SK-N-SH (cell line): ENCODE results near the gene RPGRIP1L. TPM values are rescaled to one million over a fixed set of nuclear protein-coding genes. Genes with fewer than 3 reads are reported as not detected.

ENCODE experiments used
- CTCF ChIA-PET: fragments of 300-600, 350-600 bp; formaldehyde crosslinking; extraction: SDS; loops from one replicate; lab custom pipeline; 2021; lab: Yijun Ruan, JAX
- POLR2A ChIA-PET: fragments of 350-600 bp; sonication (Branson Sonifier 250); formaldehyde crosslinking; extraction: SDS; loops from one replicate; lab custom pipeline; 2020; ENCODE audit warnings: antibody characterized with exemption, inconsistent platforms; lab: Yijun Ruan, JAX
- DNase-seq: peaks from one replicate; pipeline ENCODE4 v3.0.0; 2012
- H2AFZ ChIP-seq: fragments of 200-600 bp; sonication (generic); 2 replicates; pipeline ENCODE4 v1.8.1; 2016; ENCODE audit warnings: antibody characterized with exemption, mild to moderate bottlenecking, low read depth
- H3F3A ChIP-seq: fragments of 200-600 bp; sonication (generic); replicated peaks from 2 replicates; pipeline ENCODE3; 2016; ENCODE audit warnings: antibody characterized with exemption, mild to moderate bottlenecking; ENCODE audit not compliant: insufficient read depth
- H3K27ac ChIP-seq, 2 experiments: fragments of 200-500 bp in 1 of 2; fragments of 200-600 bp in 1 of 2; sonication (Bioruptor generic) in 1 of 2; sonication (generic), shearing (Covaris generic) in 1 of 2; 2 replicates each; pipeline versions ENCODE4 v1.5.1 to v1.6.1; 2014 to 2016; ENCODE audit warnings: low read depth in 2 of 2, inconsistent platforms in 1 of 2, low read length in 1 of 2, mild to moderate bottlenecking in 1 of 2, mixed read lengths in 1 of 2
- H3K27me3 ChIP-seq: fragments of 200-600 bp; sonication (generic), shearing (Covaris generic); 2 replicates; pipeline ENCODE4 v1.6.1; 2016; ENCODE audit warnings: mixed run types; ENCODE audit not compliant: insufficient read depth
- H3K36me3 ChIP-seq, 2 experiments: fragments of 200-500 bp in 1 of 2; fragments of 200-600 bp in 1 of 2; sonication (Bioruptor generic) in 1 of 2; sonication (generic) in 1 of 2; replicated peaks in 1 of 2; 2 replicates each; pipeline versions ENCODE3 to v1.5.1; 2014 to 2016; ENCODE audit warnings: low read length in 1 of 2, mild to moderate bottlenecking in 1 of 2; ENCODE audit not compliant: insufficient read depth in 2 of 2, control insufficient read depth in 1 of 2
- H3K4me1 ChIP-seq, 2 experiments: fragments of 200-500 bp in 1 of 2; fragments of 200-600 bp in 1 of 2; sonication (Bioruptor generic) in 1 of 2; sonication (generic), shearing (Covaris generic) in 1 of 2; 2 replicates each; pipeline versions ENCODE4 v1.5.1 to v1.6.1; 2014 to 2016; ENCODE audit warnings: low read depth in 1 of 2, low read length in 1 of 2, mixed run types in 1 of 2; ENCODE audit not compliant: insufficient read depth in 2 of 2, control insufficient read depth in 1 of 2
- H3K4me2 ChIP-seq: fragments of 200-600 bp; sonication (generic), shearing (Covaris generic); 2 replicates; pipeline ENCODE4 v1.6.1; 2017; ENCODE audit warnings: mixed run types
- H3K4me3 ChIP-seq, 2 experiments: fragments of 200-500 bp in 1 of 2; fragments of 200-600 bp in 1 of 2; sonication (Bioruptor generic) in 1 of 2; sonication (generic), shearing (Covaris generic) in 1 of 2; 2 replicates each; pipeline versions ENCODE4 v1.5.1 to v1.8.1; 2014 to 2016; ENCODE audit warnings: low read depth in 2 of 2, inconsistent platforms in 1 of 2, low read length in 1 of 2, mild to moderate bottlenecking in 1 of 2, mixed read lengths in 1 of 2, moderate library complexity in 1 of 2
- H3K79me2 ChIP-seq: fragments of 200-600 bp; sonication (generic); 2 replicates; pipeline ENCODE4 v1.8.1; 2017; ENCODE audit warnings: mild to moderate bottlenecking; ENCODE audit not compliant: insufficient read depth
- H3K9ac ChIP-seq: fragments of 200-600 bp; sonication (generic); 2 replicates; pipeline ENCODE4 v1.6.1; 2017; ENCODE audit warnings: mixed run types
- H3K9me2 ChIP-seq: fragments of 200-600 bp; sonication (generic); 2 replicates; pipeline ENCODE4 v1.6.1; 2017; ENCODE audit warnings: mixed run types
- H3K9me3 ChIP-seq: fragments of 200-600 bp; sonication (generic); 2 replicates; pipeline ENCODE4 v1.6.1; 2017; ENCODE audit warnings: mixed run types, mild to moderate bottlenecking, moderate library complexity
- H4K20me1 ChIP-seq: fragments of 200-600 bp; sonication (generic); 2 replicates; pipeline ENCODE4 v1.6.1; 2017; ENCODE audit warnings: mild to moderate bottlenecking, mixed run types; ENCODE audit not compliant: insufficient read depth
- CHD2 ChIP-seq: fragments of 150-350 bp; IDR thresholded peaks from 2 replicates; pipeline ENCODE4 v1.6.1; 2018; ENCODE audit warnings: low read length; ENCODE audit not compliant: partially characterized antibody
- FOXJ3 ChIP-seq: sonication (generic); formaldehyde crosslinking; IDR thresholded peaks from 2 replicates; pipeline ENCODE4 v1.5.1; 2020; ENCODE audit warnings: mild to moderate bottlenecking, missing genetic modification reagents
- GABPA ChIP-seq: IDR thresholded peaks from 2 replicates; pipeline ENCODE4 v1.4.0; 2012; ENCODE audit warnings: low read depth, mild to moderate bottlenecking
- JUND ChIP-seq: IDR thresholded peaks from 2 replicates; pipeline ENCODE4 v1.4.0; 2012
- MEF2A ChIP-seq: IDR thresholded peaks from 2 replicates; pipeline ENCODE4 v1.4.0; 2012; ENCODE audit warnings: low read depth, borderline replicate concordance
- MXI1 ChIP-seq: IDR thresholded peaks from 2 replicates; pipeline ENCODE4 v1.6.1; 2012; ENCODE audit warnings: mild to moderate bottlenecking, low read depth, low read length, improper control_type of control experiment
- NFIC ChIP-seq: IDR thresholded peaks from 2 replicates; pipeline ENCODE4 v1.4.0; 2012; ENCODE audit warnings: borderline replicate concordance
- NRF1 ChIP-seq: IDR thresholded peaks from 2 replicates; pipeline ENCODE4 v1.6.1; 2012; ENCODE audit warnings: low read depth, mild to moderate bottlenecking, low read length
- POLR2AphosphoS5 ChIP-seq: IDR thresholded peaks from 2 replicates; pipeline ENCODE4 v1.6.1; 2012; ENCODE audit warnings: low read depth, low read length
- RAD21 ChIP-seq: IDR thresholded peaks from 2 replicates; pipeline ENCODE4 v1.6.1; 2012; ENCODE audit warnings: mild to moderate bottlenecking, low read length
- RCOR1 ChIP-seq: fragments of 150-350 bp; IDR thresholded peaks from 2 replicates; pipeline ENCODE4 v1.6.1; 2017; ENCODE audit warnings: antibody characterized with exemption, low read length
- RFX5 ChIP-seq: IDR thresholded peaks from 2 replicates; pipeline ENCODE4 v1.6.1; 2012; ENCODE audit warnings: mild to moderate bottlenecking, improper control_type of control experiment, low read length
- SIN3A ChIP-seq: IDR thresholded peaks from 2 replicates; pipeline ENCODE4 v1.6.1; 2012; ENCODE audit warnings: low read depth, mild to moderate bottlenecking, low read length, moderate library complexity, borderline replicate concordance
- TEAD4 ChIP-seq: IDR thresholded peaks from 2 replicates; pipeline ENCODE4 v1.4.0; 2012; ENCODE audit warnings: mild to moderate bottlenecking, borderline replicate concordance; ENCODE audit not compliant: insufficient read depth
- WGBS: methylation state at CpG from one replicate; pipeline ENCODE4 v1.1.6; 2017; ENCODE audit warnings: low lambda C conversion rate; 5-methylcytosine and 5-hydroxymethylcytosine counted together
- polyA plus RNA-seq, 3 experiments: library from polyadenylated mRNA; depleted of rRNA; stranded (reverse); fragments of >200 nt; gene quantifications; 2 replicates each; pipeline ENCODE4 v1.2.3, GENCODE V29; 2012
- TF ChIP-seq, protein P1 (sequence below): IDR thresholded peaks from 2 replicates; pipeline ENCODE4 v1.4.0; 2012; ENCODE audit warnings: low read depth, borderline replicate concordance
- TF ChIP-seq, protein P2 (sequence below): IDR thresholded peaks from 2 replicates; pipeline ENCODE4; 2012
- TF ChIP-seq, protein P3 (sequence below): IDR thresholded peaks from 2 replicates; pipeline ENCODE4 v1.4.0; 2012; ENCODE audit warnings: low read depth
- TF ChIP-seq, protein P4 (sequence below): fragments of 200-600 bp; sonication (generic); IDR thresholded peaks from 2 replicates; pipeline ENCODE4 v1.6.1; 2017; ENCODE audit warnings: antibody characterized with exemption, mild to moderate bottlenecking, moderate library complexity

The RPGRIP1L gene
- polyA plus RNA-seq, 1 of the 3 experiments (the other 2 are of a cell fraction) = 5.7 TPM

DNA sequence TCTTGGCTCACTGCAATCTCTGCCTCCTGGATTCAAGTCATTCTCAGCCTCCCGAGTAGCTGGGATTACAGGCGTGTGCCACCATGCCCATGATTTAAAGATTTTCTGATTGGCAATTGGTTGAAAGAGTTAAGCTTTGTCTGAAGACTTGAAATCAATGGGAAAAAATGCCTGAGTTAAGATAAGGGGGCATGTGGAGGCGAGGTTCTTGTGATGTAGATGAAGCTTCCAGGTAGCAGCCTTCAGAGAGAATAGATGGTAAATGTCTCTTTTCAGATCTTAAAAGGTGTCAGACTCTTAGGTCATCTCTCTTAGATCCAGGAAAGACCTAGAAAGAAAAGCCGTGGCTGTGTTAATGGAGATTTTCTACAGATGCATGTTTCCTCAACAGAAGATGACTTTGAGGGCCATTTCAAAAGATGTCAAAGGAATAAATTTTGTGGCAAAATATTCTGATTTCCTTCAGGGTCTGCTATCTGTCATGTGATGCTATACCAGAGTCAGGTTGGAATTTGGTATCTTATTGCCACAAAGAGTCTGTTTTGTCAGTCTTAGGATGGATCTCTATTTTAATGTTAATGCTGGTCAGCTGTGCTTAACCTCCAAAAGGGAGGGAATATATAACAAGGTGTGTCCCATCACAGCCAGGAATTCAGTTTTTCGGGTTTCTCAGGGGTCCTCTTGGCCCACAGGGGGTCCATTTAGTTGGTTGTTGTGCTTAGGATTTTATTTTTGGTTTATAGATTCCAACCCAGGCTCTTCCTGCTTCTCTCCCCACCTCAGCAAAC, 142.4 kb downstream of the RPGRIP1L start:
- Histone ChIP-seq H3K4me3 (no peak overlapping the region), H2AFZ (no peak overlapping the region), H3K36me3 (no peaks in the 10 kb centered on the region), H3K4me2 (no peak overlapping the region), H3K9me2 (no peaks in the 10 kb centered on the region), H4K20me1 (no peaks in the 10 kb centered on the region), H3K9ac (no peak overlapping the region), H3K27ac (no peak overlapping the region), H3K9me3 (no peaks in the 10 kb centered on the region), H3K79me2 (no peaks in the 10 kb centered on the region), H3F3A (no peaks in the 10 kb centered on the region), H3K4me1 (no peaks in the 10 kb centered on the region), H3K27me3 (no peaks in the 10 kb centered on the region)
- no peak for DNase-seq
- 45% methylated on average over 5 of the region's 5 CpGs for WGBS
- CTCF ChIA-PET = interaction anchor here (1.9 kb wide), 1 partner anchor 11 kb away, joined by 8 read pairs; no protein-coding TSS in a partner anchor
- TF ChIP-seq MXI1 = no peak
- no peak for TF ChIP-seq CHD2
- TF ChIP-seq FOXJ3 (CRISPR knock-in tag) = no peak
- TF ChIP-seq JUND = no peak
- TF ChIP-seq SIN3A = no peak
- TF ChIP-seq RAD21 = no peak
- TF ChIP-seq, protein P1, sequence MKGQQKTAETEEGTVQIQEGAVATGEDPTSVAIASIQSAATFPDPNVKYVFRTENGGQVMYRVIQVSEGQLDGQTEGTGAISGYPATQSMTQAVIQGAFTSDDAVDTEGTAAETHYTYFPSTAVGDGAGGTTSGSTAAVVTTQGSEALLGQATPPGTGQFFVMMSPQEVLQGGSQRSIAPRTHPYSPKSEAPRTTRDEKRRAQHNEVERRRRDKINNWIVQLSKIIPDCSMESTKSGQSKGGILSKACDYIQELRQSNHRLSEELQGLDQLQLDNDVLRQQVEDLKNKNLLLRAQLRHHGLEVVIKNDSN = no peak
- TF ChIP-seq POLR2AphosphoS5 = no peak
- TF ChIP-seq RFX5 = no peak
- TF ChIP-seq, protein P2, sequence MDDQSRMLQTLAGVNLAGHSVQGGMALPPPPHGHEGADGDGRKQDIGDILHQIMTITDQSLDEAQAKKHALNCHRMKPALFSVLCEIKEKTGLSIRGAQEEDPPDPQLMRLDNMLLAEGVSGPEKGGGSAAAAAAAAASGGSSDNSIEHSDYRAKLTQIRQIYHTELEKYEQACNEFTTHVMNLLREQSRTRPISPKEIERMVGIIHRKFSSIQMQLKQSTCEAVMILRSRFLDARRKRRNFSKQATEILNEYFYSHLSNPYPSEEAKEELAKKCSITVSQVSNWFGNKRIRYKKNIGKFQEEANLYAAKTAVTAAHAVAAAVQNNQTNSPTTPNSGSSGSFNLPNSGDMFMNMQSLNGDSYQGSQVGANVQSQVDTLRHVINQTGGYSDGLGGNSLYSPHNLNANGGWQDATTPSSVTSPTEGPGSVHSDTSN = no peak
- TF ChIP-seq, protein P3, sequence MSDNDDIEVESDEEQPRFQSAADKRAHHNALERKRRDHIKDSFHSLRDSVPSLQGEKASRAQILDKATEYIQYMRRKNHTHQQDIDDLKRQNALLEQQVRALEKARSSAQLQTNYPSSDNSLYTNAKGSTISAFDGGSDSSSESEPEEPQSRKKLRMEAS = no peak
- no peak for TF ChIP-seq MEF2A
- no peak for TF ChIP-seq NRF1
- no peak for TF ChIP-seq RCOR1
- no peak for TF ChIP-seq GABPA
- no peak for TF ChIP-seq NFIC
- no peak for TF ChIP-seq TEAD4
- TF ChIP-seq, protein P4, sequence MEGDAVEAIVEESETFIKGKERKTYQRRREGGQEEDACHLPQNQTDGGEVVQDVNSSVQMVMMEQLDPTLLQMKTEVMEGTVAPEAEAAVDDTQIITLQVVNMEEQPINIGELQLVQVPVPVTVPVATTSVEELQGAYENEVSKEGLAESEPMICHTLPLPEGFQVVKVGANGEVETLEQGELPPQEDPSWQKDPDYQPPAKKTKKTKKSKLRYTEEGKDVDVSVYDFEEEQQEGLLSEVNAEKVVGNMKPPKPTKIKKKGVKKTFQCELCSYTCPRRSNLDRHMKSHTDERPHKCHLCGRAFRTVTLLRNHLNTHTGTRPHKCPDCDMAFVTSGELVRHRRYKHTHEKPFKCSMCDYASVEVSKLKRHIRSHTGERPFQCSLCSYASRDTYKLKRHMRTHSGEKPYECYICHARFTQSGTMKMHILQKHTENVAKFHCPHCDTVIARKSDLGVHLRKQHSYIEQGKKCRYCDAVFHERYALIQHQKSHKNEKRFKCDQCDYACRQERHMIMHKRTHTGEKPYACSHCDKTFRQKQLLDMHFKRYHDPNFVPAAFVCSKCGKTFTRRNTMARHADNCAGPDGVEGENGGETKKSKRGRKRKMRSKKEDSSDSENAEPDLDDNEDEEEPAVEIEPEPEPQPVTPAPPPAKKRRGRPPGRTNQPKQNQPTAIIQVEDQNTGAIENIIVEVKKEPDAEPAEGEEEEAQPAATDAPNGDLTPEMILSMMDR = no peak
- POLR2A ChIA-PET = no interaction called here
